ENCODE results near the gene CYP2F1. TPM values are rescaled to one million over a fixed set of nuclear protein-coding genes. Genes with fewer than 3 reads are reported as not detected.

Gene CYP2F1, protein sequence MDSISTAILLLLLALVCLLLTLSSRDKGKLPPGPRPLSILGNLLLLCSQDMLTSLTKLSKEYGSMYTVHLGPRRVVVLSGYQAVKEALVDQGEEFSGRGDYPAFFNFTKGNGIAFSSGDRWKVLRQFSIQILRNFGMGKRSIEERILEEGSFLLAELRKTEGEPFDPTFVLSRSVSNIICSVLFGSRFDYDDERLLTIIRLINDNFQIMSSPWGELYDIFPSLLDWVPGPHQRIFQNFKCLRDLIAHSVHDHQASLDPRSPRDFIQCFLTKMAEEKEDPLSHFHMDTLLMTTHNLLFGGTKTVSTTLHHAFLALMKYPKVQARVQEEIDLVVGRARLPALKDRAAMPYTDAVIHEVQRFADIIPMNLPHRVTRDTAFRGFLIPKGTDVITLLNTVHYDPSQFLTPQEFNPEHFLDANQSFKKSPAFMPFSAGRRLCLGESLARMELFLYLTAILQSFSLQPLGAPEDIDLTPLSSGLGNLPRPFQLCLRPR
- not detected in 2 replicates for total RNA-seq

GRCh38 chr19:41114132-41114531, at the start of gene CYP2F1:
Gene CYP2F1, plus strand, starts transcription at chr19:41114432. Its CDS starts 1,757 bp downstream, at chr19:41116189.

DNA sequence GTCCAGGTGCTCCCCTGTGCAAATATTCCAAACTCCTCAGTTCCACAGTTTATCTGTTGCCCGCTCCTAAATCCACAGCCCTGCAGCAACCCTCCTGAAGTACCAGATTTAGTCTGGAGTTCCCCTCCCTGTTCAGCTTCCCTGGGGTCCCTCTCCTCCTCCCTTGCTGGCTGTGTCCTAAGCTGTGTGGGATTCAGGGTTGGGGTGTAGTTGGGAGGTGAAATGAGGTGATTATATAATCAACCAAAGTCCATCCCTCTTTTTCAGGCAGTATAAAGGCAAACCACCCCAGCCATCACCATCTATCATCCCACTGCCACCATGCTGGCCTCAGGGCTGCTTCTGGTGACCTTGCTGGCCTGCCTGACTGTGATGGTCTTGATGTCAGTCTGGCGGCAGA, 26.1 kb upstream of the CYP2F1 start, which contains the start of gene CYP2A13:
Gene CYP2A13 (plus strand): TSS at position 301 of the 400 bp plus-strand sequence. CDS start 21 bp downstream, at position 322.

Other genes starting within 250 kb of the CYP2F1 start
- not detected in 2 replicates for gene CYP2A7, start 232.2 kb upstream of the CYP2F1 start, total RNA-seq
- gene CYP2B6, start 123.2 kb upstream of the CYP2F1 start, total RNA-seq, result not detected in 2 replicates
- not detected in 2 replicates for gene CYP2A13, start 26.0 kb upstream of the CYP2F1 start, total RNA-seq
- gene CYP2S1, start 78.8 kb downstream of the CYP2F1 start, total RNA-seq, result not detected in 2 replicates
- gene AXL, start 104.8 kb downstream of the CYP2F1 start, total RNA-seq, result 44.3 and 52.9 TPM in 2 replicates
- gene HNRNPUL1, start 149.9 kb downstream of the CYP2F1 start, total RNA-seq, result 117 and 119 TPM in 2 replicates
- gene CCDC97, start 195.7 kb downstream of the CYP2F1 start, total RNA-seq, result 11.9 and 12.0 TPM in 2 replicates
- gene TGFB1, start 239.5 kb downstream of the CYP2F1 start, total RNA-seq, result 65.2 and 74.3 TPM in 2 replicates
- gene B9D2, start 249.7 kb downstream of the CYP2F1 start, total RNA-seq, result 1.7 and 6.1 TPM in 2 replicates

Data from cardiac ventricle fibroblast (primary cell).